ENCODE measurements around the gene ZCCHC14. TPM values are rescaled to one million over a fixed set of nuclear protein-coding genes. Genes with fewer than 3 reads are reported as not detected.

Gene ZCCHC14
- total and polyA plus RNA-seq, 2 donors (not counting 1 experiment from before 2014, with no cell fraction given), result 0.70 to 4.4 TPM

- H3K4me3 ChIP-seq (ENCODE audit: control extremely low read depth in 1 of 5, extremely low read depth in 1 of 5, insufficient read depth in 1 of 5, low read depth in 2 of 5, low read length in 4 of 5), result no peak overlapping the region
Measured at GRCh38 chr16:87463722-87464690, 28.8 kb downstream of the ZCCHC14 start.

More at GRCh38 chr16:87463722-87464690, 28.8 kb downstream of the ZCCHC14 start:
- peaks cover 19% of the 10 kb centered on the region for H3K4me1 Mint-ChIP-seq
- H3K27me3 Mint-ChIP-seq, result peaks cover 15% of the 10 kb centered on the region
- CTCF ChIA-PET, result interaction anchor here (1.0 to 3.2 kb wide), 2 partner anchors 11 to 172 kb away, joined by 3 to 14 read pairs; no protein-coding TSS in a partner anchor
- intact Hi-C loops (cut with micrococcal nuclease), result no loop called here
- peak; percentile 34 for DNase-seq
- Histone ChIP-seq H3K79me2 (ENCODE audit: control insufficient read depth, insufficient read depth, low read length) (no peaks in the 10 kb centered on the region), H4K20me1 (ENCODE audit: control insufficient read depth, insufficient read depth, low read length, poor library complexity, severe bottlenecking) (no peaks in the 10 kb centered on the region), H3K36me3 (replicated peaks in 1 of 2; ENCODE audit: control extremely low read depth in 1 of 2, control insufficient read depth in 1 of 2, extremely low read depth in 1 of 2, insufficient read depth in 2 of 2, low read length in 1 of 2) (no peaks in the 10 kb centered on the region), H2AFZ (ENCODE audit: insufficient read depth, low read depth, low read length, poor library complexity, severe bottlenecking) (no peak overlapping the region), H3K4me1 (ENCODE audit: control insufficient read depth in 2 of 2, insufficient read depth in 2 of 2, low read length in 2 of 2) (peaks cover 14 to 16% of the 10 kb centered on the region in 2 donors), H3K27ac (ENCODE audit: low read length in 2 of 2) (no peak overlapping the region), H3K9me3 (ENCODE audit: control extremely low read depth in 1 of 3, control insufficient read depth in 2 of 3, insufficient read depth in 1 of 3, low read length in 2 of 3) (no peaks in the 10 kb centered on the region), H3K27me3 (replicated peaks in 1 of 4; ENCODE audit: control extremely low read depth in 1 of 4, control insufficient read depth in 3 of 4, insufficient read depth in 4 of 4, low read length in 3 of 4) (peaks cover 0 to 10% (median 4%) of the 10 kb centered on the region in 4 experiments), H3K4me2 (replicated peaks; ENCODE audit: low read depth, low read length, poor library complexity, severe bottlenecking) (peak overlapping the region; percentile 41), H3K9ac (ENCODE audit: low read length) (peak overlapping the region; percentile 0)
- no peak for TF ChIP-seq EZH2 (IDR thresholded peaks at IDR 0.05; ENCODE audit: borderline replicate concordance, insufficient read depth, low read depth, low read length, poor library complexity, severe bottlenecking)
- TF ChIP-seq CTCF (IDR thresholded peaks at IDR 0.05), result no peak
- peak; percentile 55 for ATAC-seq (ENCODE audit: low read depth)
- peak overlapping the region; percentile 80 for H3K4me3 Mint-ChIP-seq
- peak overlapping the region; percentile 85 for H3K27ac Mint-ChIP-seq
- POLR2A ChIA-PET, result no interaction called here
- 52% methylated on average over 15 of the region's 22 CpGs for WGBS (ENCODE audit: insufficient coverage)
- H3K9me3 Mint-ChIP-seq (ENCODE audit: insufficient read depth), result no peaks in the 10 kb centered on the region

Data from B cell (primary cell).